ENCODE results near the gene KCND3. TPM values are rescaled to one million over a fixed set of nuclear protein-coding genes. Genes with fewer than 3 reads are reported as not detected.

Gene KCND3
- polyA plus RNA-seq, 4 donors, result 1.3 to 1.6 (median 1.4) TPM

GRCh38 chr1:111921948-111922347 lies 67.5 kb downstream of the KCND3 start:
- DNase-seq (ENCODE audit: low read depth in 4 of 4, low spot score in 2 of 4), result no peak

- DNase-seq (ENCODE audit: low read depth in 4 of 4, low spot score in 2 of 4), result no peak
Observed at GRCh38 chr1:111920221-111921024, 69.0 kb downstream of the KCND3 start.

GRCh38 chr1:111911776-111912515 lies 77.5 kb downstream of the KCND3 start:
- DNase-seq (ENCODE audit: low read depth in 4 of 4, low spot score in 2 of 4), result no peak

DNA sequence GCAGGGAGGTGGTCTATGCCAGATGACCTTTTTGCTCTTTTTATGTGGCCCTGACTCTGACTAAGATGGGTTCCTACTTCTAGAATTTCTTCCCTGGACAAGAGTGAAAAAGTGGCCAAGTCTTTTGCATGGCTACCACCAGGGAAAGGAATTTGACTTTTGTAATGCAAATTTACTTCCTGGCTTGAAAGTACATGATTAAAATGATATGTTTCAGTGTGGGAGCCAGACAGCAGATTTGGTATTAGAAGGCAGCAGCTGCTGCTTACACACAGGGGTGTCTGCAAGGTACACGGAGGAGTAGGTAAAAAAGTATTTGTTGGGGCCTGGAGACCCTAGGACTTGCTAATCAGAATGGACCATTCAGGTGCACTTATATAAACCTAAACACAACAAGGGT lies 78.4 kb downstream of the KCND3 start:
- DNase-seq (ENCODE audit: low read depth in 4 of 4, low spot score in 2 of 4), result no peak

GRCh38 chr1:111909030-111909429 lies 80.4 kb downstream of the KCND3 start:
- DNase-seq (ENCODE audit: low read depth in 4 of 4, low spot score in 2 of 4), result no peak

- no peak for DNase-seq (ENCODE audit: low read depth in 4 of 4, low spot score in 2 of 4)
Observed at GRCh38 chr1:111908011-111908621, 81.4 kb downstream of the KCND3 start.

DNA sequence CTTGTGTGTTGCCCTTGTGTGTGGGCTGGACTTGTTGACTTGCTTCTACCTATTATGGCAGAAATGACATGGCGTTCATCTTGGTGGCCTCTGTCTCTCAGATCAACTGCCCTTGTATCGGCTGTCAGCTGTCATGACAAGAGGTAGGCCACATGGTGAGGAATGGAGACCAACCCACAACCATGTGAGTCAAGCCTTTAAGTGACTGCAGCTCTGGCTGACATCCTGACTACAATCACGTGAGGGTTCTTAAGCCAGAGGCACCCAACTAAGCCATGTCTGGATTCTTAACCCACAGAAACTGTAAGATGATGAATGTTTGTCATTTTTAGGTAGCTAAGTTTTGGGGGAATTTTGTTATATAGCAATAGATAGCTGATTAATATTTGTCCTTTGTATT lies 82.1 kb downstream of the KCND3 start:
- DNase-seq (ENCODE audit: low read depth in 4 of 4, low spot score in 2 of 4), result no peak

- no peak for DNase-seq (ENCODE audit: low read depth in 4 of 4, low spot score in 2 of 4)
Observed at GRCh38 chr1:111906816-111907215, 82.7 kb downstream of the KCND3 start.

GRCh38 chr1:111906111-111906510 lies 83.4 kb downstream of the KCND3 start:
- no peak for DNase-seq (ENCODE audit: low read depth in 4 of 4, low spot score in 2 of 4)

- DNase-seq (ENCODE audit: low read depth in 4 of 4, low spot score in 2 of 4), result peak in 1 of 4 donors; percentile 6
Observed at GRCh38 chr1:111904478-111905218, 84.8 kb downstream of the KCND3 start.

- DNase-seq (ENCODE audit: low read depth in 4 of 4, low spot score in 2 of 4), result no peak
Observed at GRCh38 chr1:111903871-111904449, 85.5 kb downstream of the KCND3 start.

DNA sequence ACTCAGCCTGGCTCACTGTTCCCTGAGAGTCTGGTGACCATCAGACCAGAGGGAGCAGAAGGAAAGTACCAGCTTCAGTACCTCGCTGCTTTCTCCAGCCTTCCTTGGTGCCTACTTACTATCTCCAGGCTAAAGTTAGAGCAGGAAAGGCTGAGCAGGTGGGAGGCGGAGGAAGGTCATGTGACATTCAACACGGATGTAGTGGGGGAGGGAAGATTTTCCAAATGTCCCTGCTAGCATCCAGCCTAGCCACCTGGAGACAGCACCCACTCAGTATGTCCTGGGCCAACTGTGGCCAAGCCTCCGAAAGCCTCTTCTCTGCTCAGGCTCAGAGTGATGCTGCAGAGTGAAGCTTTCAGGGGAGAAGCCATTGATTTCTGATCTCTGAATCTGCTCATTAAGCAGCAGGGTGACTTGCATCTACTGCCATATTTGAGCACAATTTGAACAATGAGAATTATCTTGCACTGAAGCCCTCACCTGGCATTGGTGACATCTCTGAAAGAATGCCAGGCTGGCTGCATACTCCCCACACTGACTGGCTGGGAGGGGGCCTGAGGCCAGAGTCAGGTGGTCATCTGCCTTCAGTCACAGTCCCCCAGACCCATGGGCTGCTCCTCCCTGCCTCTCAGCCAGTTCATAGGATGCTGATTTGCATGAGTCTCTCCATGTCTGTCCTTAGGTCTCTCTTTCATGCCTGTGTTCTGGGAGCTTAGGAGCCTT lies 86.2 kb downstream of the KCND3 start:
- no peak for DNase-seq (ENCODE audit: low read depth in 4 of 4, low spot score in 2 of 4)

- no peak for DNase-seq (ENCODE audit: low read depth in 4 of 4, low spot score in 2 of 4)
Observed at GRCh38 chr1:111895469-111895868, 94.0 kb downstream of the KCND3 start.

DNA sequence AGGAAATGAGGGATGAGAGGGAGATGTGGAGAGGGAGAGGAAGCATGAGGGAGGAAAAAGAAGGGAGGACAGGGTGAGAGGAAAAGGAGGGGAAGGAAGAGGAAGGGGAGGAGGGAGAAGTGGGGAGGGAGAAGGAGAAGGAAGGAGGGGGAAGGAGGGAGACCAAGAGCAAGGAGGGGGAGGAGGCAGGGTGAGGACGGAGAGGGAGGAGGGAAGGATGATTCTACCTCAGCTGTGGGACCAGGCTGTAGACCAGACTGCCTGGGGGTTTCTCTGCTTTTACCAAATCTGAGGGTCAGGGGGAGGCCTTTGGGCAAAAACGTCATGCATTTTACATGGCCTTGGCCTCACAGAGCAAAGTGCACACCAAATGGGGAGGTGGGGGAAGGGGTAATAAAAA lies 94.5 kb downstream of the KCND3 start:
- no peak for DNase-seq (ENCODE audit: low read depth in 4 of 4, low spot score in 2 of 4)

DNA sequence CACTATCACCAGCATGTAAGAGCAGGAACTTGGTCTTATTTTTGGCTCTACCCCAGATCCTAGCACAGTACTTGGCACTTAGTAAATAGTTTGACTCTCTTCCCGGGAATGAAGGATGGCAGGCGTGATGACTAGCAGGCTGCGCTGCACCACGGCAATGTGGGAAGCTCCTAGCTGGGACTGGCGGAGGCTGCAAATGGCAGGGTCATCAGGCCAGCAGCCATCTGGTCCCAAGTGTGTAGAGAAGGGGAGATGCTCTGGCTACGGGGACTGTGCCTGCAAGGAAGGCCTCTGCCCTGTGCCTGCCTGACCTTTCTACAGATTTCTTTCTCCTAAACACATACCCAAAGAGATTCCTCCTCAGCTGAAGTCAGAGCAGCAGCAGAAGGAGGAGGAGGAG lies 95.0 kb downstream of the KCND3 start:
- no peak for DNase-seq (ENCODE audit: low read depth in 4 of 4, low spot score in 2 of 4)

DNA sequence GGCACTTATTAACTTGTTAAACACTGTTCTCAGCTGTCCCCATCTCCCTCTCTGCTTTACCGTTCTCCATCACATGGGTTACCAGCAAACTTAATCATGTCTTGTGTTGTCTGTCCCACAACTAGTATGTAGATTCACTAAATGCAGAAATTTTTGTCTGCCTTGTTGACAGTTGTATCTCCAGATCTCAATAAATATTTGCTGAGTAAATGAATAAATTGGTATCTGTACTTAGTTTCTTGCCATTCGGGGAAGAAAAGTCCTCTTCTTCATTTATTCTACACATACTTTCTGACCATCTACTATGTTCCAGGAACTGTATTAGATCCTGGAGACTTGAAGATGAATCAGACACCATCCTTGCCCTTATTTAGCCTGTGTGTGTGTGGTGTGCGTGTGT lies 97.9 kb downstream of the KCND3 start:
- DNase-seq (ENCODE audit: low read depth in 4 of 4, low spot score in 2 of 4), result no peak

DNA sequence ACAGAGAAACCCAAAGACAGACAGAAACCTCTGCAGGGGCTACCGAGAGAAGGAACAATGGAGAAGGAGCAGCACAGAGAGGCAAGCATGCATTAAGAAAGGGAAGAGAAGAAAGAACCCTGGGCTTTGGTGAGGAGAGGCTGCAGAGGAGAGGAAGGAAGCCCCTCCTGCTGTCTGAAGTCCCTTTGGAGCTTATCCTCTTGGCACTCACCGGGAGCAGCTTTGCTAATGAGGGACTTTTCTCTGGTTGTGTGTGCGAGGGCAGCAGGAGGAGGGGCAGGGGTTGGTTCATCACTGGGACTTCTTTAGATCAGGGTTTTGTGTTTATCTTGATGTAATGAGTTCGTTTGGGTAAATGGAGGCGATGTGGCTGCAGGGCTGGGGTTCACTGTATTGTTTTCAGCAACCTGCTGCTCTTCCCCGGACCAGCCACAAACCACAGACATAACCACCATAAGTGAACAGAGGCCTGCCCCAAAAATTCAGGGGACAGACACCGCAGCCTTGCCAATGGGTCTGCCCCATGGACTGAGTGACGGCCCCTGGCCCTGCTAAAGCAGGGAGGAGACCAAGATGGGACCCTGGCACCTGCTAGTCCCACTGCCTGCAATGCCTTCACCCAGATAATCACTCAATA lies 100.6 kb downstream of the KCND3 start:
- DNase-seq (ENCODE audit: low read depth in 4 of 4, low spot score in 2 of 4), result no peak

DNA sequence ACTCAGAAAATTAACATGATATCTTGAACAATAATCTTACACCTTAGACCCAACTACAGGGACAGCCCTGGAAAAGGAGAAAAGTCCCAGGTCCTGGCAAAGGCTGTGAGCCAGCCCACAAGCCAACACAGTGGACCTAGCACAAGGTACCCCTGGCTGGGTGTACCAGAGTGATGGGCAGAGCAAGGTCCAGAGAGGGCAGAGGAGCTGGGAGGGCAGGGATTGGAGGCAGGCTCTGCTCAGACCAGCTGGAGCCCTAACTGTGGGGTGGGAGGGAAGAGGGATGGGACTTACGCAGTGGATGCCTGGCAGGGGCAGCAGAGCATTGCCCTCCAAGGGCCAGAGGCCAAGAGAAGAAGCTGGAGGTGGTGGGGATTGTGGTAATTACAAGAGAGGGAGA lies 101.6 kb downstream of the KCND3 start:
- no peak for DNase-seq (ENCODE audit: low read depth in 4 of 4, low spot score in 2 of 4)

DNA sequence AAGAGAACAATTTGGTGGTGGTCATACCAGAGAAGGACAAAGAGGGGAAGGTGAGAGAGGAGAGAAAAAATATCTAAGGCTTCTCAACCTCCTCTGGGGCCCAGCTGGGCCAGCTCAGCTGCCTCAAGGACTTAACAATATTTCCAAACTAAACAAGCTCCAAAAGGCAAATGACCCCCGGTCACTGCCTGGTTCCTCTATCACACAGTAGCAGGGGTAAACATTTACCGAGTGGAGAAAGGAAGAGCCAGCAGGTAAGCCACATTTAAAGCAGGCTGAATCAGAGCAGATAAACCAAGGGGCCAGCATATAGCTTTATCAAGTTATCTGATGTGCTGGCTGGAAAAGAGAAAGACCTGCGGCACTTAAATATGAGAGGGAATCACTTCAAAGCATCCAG lies 102.1 kb downstream of the KCND3 start:
- DNase-seq (ENCODE audit: low read depth in 4 of 4, low spot score in 2 of 4), result no peak
